GM12891 (cell line): ENCODE results near the gene SSU72.
"Not testable (repeated sequence)": the region's sequence is repeated elsewhere in the genome, so short reads cannot be mapped to it uniquely, and the experiment has no call there.

Experiments
- POLR2A ChIP-seq: IDR thresholded peaks from 2 replicates; pipeline ENCODE4 v1.6.1; 2011; ENCODE audit warnings: low read depth, low read length, control low read depth
- POLR2AphosphoS5 ChIP-seq: IDR thresholded peaks from 2 replicates; pipeline ENCODE4 v1.6.1; 2011; ENCODE audit warnings: low read depth, low read length, control low read depth

DNA sequence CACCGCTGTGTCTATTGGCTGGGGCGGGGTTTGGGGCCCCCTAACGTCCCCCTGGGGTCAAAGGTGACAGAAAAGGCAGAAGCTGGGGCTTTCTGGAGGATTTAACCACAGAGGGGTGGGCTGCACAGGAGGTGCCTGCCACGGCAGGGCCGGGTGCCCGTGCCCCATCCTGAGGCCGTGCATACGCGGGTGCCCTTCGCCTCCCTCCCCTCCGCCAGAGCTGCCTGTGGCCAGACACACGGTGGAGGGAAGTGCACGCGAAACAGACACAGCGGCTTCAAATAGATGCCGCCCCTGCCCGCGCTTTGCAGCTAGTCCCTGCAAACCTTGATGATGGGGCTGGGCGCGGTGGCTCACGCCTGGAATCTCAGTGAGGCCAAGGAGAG is 65.2 kb downstream of the SSU72 start:
- TF ChIP-seq POLR2A, POLR2AphosphoS5: not testable (repeated sequence)
